Hematopoietic multipotent progenitor cell treated with erythropoietin and hydrocortisone succinate and interleukin-3 and kit ligand, for 17 days (in vitro differentiated cells): Measurements from ENCODE around the gene MED14.

Experiments used
- DNase-seq: peaks from one replicate; pipeline ENCODE4 v3.0.0-alpha.2; 2015; ENCODE audit warnings: low spot score

MED14 gene

GRCh38 chrX:40663078-40663740 is 72.1 kb downstream of the MED14 start:
- DNase-seq = no peak

DNA sequence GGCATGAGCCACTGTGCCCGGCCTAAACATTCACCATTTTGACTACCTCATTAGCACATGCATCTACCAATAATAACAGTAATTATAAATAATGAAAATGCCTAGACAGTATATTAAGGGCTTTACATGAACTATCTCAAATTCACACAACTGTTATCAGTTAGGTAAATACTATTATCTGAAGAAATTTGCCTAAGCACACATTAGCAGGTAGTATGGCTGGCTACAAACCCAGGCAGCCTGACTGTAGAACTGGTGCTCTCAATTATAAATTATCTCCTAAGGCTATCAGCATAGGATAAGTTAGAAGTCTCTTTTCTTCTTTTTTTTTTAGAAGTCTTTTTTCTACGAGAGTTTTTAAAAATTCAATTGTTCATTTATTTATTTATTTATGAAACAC is 73.9 kb downstream of the MED14 start:
- no peak for DNase-seq

- no peak for DNase-seq
Observed at GRCh38 chrX:40660381-40660780, 75.0 kb downstream of the MED14 start.

- no peak for DNase-seq
Observed at GRCh38 chrX:40653535-40653934, 81.8 kb downstream of the MED14 start.

DNA sequence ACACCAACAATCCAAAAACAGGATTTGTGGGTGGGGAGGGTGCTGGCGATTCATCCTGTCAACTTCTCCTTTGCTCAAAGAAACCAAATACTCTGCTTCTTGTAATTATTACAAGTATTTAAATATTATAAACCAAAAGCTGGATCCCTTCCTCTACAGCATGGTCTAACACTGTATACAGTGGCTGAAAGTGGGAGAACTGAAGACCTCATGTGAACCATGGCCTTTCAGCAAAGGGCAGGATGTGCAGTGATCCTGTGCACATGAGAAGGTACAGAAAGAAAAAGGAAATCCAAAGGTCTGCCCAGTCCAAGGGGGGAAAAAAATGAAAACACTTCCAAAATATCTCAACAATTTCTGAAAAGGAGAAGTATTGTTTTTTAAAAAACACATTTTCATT is 82.7 kb downstream of the MED14 start:
- DNase-seq = no peak

DNA sequence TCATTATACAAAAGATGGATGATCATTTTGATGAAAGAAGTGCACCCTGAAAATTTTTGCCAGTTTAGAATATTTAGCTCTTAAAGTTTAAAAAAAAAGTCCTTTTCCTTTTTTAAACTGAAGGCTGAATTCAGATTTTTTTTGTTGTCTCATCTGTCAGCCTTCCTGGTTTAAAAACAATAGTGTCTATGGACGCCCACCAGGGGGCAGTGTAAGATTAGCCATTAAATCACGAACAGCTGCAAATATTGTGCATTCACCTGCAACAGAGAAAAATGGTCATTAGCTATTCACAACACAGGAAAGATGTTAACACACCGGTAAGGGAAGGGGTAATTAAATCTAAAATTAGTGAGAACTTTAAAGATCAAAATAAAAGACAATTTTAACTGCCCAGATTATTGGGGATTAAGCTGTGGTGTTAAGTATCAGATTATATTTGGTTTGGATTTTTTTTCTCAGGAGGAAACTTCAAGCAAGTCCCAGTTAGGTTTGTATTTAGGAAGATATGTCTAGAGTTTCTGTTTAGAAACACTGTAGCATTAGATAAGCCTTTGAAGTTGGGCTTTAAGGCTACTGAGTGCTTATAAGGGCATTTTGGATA is 83.6 kb downstream of the MED14 start:
- peak; percentile 85 for DNase-seq

DNA sequence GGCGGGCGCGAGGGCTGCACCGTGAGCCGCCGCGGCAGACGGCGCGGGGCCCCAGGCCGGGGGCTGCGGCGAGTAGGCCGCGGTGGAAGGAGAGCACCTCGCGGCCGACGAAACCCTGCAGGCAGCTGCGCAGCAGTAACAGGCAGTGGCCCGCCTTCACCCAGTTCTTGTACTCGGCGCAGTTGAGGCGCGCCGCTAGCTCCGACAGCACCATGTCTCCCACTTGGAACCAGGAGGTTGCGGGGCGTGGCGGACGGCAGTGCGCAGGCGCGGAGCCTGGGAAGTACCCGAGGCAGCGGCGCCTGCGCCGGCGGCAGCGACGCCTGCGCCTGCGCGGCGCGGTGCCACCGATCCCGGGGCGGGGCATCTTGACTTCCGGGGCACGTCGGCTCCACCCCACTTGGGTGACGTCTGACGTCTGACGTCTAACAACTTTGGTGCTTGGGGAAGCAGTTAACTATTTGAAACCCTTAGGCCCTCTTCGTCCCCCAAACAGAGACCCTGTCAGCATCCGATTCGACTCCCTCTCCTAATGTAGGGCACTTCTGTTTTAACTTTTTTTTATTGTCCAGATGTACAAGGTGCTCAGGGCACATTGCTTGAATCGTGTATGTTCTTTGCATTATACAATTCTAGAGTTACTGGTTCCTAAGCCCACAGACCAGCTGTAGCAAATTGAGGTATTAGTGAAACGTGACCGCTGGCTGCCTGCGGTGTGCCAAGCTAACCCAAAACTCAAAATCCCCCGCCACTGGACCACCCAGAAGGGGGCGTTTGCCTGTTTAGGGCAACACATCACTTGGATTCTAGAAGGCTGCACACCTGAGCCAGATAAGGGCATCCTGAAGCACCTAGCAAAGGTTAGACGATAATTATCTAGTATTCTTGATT is 87.8 kb downstream of the MED14 start, which contains the start of gene CXorf38:
Gene CXorf38 (minus strand): TSS at position 255 of the 891 bp plus-strand sequence. CDS start 41 bp downstream, at position 214.
- DNase-seq = peak; percentile 95

DNA sequence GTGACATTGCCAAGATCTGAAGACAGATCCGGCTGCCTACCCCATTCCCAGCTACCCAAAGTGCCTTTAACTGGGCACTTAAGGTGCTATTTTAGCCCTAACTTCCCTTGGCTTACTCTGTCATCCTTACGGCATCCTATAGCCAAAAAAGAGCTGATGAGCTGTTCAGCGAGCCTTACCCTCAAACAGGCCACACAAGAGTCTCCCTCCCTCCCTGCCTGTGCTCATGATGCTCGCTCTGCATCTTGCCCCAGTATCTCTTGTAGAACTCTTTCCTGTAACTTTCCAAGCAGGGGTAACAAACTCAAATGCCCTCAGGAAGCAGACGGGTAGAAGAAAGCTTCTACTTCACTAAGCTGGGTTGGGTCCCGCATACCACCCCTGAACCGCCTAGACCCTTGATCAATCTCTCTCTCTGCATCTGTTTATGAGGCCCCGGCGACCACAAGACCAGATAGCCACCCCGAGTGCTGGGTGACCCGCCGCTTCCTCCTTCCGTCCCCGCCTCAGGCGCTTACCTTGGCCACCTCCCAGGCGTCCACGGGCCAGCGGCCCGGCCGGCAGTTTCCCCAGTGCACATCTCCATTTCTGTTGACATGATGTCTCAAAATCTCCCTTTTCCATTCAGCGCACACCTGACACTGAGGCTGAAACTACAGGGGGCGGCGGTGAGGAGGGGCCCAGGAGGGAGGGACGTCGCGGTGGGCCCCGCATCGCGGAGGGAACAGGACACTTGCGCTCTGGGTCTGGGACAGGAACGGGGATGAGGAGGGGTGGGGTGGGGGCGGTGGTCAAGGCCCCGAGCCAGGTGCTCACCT is 88.6 kb downstream of the MED14 start:
- DNase-seq = peak; percentile 37

- DNase-seq = peak; percentile 77
Observed at GRCh38 chrX:40644821-40645358, 90.5 kb downstream of the MED14 start.

DNA sequence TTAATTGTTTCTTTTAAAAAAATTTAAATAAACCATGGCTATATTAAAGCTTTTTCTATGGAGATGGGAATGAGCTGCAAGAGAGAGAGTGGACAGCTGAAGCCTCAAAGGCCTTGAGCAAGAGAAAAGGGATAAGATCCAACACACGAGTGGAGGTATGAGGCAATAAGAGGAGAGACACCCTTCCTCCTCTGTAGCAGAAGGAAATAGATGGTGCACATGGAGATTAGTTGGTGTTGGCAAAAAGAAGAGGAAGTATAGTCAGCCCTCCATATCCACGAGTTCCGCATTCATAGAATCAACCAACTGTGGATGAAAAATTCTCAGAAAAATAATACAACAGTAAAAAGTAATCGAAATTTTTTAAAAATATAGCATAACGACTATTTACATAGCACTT is 91.2 kb downstream of the MED14 start:
- no peak for DNase-seq

GRCh38 chrX:40637687-40638086 is 97.7 kb downstream of the MED14 start:
- DNase-seq = no peak

DNA sequence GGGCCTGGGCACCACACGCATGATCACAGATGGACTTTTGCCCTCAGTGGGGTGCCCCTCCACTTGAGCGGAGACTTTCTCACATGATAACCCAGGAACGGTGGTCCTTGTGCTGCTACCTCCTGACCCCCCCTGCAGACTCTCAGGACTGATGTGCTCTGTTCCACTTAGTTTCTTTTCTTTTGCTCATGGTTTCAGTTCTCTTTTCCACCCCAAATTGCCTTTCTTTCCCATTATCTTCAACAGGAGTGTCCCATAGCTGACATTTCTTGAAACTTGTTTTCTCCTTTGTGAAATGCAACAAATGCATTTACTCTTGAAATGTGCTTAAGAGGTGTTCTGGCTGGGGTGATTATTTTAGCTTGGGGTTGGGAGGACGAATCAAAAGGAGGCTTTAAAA is 103.1 kb downstream of the MED14 start:
- DNase-seq = no peak

DNA sequence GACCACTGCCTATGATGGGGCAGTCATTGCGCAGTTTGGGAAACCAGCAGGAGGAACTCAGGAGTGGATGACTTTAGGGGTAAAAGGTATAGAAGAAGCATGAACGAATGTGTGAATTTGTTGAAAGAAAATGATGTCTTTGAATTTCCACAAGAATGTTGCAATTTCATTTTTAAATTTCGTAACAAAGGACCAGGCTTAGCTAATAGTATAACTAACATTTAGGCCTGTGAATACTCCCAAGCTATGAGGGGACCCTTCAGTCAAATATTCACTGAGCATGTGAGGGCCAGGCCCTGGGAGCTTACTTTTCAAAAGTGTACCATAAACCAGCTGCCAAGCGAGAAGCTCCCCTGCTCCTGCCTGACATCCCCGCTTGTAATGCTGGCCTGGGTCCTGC is 106.8 kb downstream of the MED14 start:
- DNase-seq = no peak

DNA sequence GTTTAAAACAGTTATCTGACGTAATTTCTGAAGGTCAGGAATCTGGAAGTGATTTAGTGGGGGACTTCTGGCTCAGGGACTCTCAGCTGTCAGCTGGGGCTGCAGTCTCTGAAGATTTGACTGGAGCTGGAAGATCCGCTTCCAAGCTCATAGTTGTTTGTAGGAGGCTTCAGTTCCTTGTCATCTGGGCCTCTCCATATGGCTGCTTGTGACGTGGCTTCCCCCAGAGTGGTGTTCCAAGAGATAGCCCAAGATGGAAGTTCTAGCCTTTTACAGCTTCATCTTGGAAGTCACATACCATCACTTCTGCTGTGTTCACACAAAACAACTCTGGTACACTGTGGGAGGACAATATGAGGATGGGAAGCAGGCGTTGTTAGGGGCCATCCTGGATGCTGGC is 110.0 kb downstream of the MED14 start:
- no peak for DNase-seq

DNA sequence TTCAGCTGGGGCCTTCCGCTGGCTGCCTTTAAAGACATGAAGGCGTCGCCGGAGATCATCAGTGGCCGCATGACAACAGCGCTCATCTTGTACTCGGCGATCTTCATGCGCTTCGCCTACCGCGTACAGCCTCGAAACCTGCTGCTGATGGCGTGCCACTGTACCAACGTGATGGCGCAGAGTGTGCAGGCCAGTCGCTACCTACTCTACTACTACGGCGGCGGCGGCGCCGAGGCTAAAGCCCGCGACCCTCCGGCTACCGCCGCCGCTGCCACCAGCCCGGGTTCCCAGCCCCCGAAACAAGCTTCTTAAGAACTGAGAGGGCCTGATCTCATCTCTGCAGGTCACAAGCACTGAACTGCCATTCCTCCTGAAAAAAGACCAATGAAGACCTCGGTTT is 111.7 kb downstream of the MED14 start:
- no peak for DNase-seq

DNA sequence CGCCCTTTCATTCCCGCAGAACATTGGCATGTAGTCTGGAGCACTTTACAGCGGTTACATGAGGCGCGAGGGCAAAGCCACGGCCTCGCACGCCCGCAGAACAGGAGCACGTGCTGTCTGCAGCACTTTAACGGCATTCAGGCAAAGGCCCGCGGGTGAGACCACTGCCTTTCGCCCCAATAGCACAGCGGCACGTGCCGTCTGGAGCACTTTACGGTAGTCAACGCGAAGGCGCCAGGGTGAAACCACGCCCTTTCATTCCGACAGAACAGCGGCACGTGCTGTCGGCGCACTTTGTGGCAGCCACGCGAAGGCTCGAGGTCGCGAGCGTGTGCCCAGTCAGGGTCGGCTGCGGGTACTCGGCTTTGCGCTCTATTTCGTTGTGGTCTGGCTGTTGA is 112.2 kb downstream of the MED14 start, which contains the start of gene MPC1L:
Gene MPC1L (plus strand): TSS at position 290 of the 398 bp plus-strand sequence. CDS start 138 bp downstream, outside the sequence.
- no peak for DNase-seq

- DNase-seq = no peak
Observed at GRCh38 chrX:40622479-40623138, 112.7 kb downstream of the MED14 start.

GRCh38 chrX:40617566-40617965 is 117.8 kb downstream of the MED14 start:
- no peak for DNase-seq

GRCh38 chrX:40615976-40616375 is 119.4 kb downstream of the MED14 start:
- no peak for DNase-seq

GRCh38 chrX:40612511-40612910 is 122.8 kb downstream of the MED14 start:
- DNase-seq = no peak

- DNase-seq = no peak
Observed at GRCh38 chrX:40607381-40607780, 128.0 kb downstream of the MED14 start.
